Spleen (tissue), 11 donors: ENCODE measurements around the gene TMOD4. TPM values are rescaled to one million over a fixed set of nuclear protein-coding genes. Genes with fewer than 3 reads are reported as not detected.

Source experiments
- DNase-seq: peaks from one replicate; pipeline ENCODE4 v3.0.0-alpha.2; 2020
- H3K27ac ChIP-seq, 8 donors: fragments of 200-600 bp; sonication (generic) in 7 of 8; 1 replicate in 4 of 8; 2 replicates in 4 of 8; pipeline versions ENCODE4 v1.5.0 to v1.8.0; 2016 to 2021; ENCODE audit warnings: inconsistent platforms in 4 of 8, mild to moderate bottlenecking in 4 of 8, moderate library complexity in 1 of 8
- H3K27me3 ChIP-seq, 7 donors: fragments of 200-600 bp; sonication (generic) in 6 of 7; replicated peaks in 1 of 7; 1 replicate in 4 of 7; 2 replicates in 3 of 7; pipeline versions ENCODE4 v1.5.0 to v1.8.0; 2016 to 2021; ENCODE audit warnings: inconsistent platforms in 3 of 7, mild to moderate bottlenecking in 1 of 7
- H3K36me3 ChIP-seq, 6 donors: fragments of 200-600 bp; sonication (generic) in 5 of 6; 1 replicate in 4 of 6; 2 replicates in 2 of 6; pipeline versions ENCODE4 v1.5.0 to v1.8.0; 2016 to 2021; ENCODE audit warnings: inconsistent platforms in 2 of 6
- H3K4me1 ChIP-seq, 6 donors: fragments of 200-600 bp; sonication (generic) in 5 of 6; 1 replicate in 3 of 6; 2 replicates in 3 of 6; pipeline versions ENCODE4 v1.5.0 to v1.8.0; 2016 to 2021; ENCODE audit warnings: inconsistent platforms in 3 of 6
- H3K4me3 ChIP-seq, 8 donors: fragments of 200-600 bp; sonication (generic) in 7 of 8; 1 replicate in 4 of 8; 2 replicates in 4 of 8; pipeline versions ENCODE4 v1.5.0 to v1.8.0; 2016 to 2021; ENCODE audit warnings: inconsistent platforms in 4 of 8, mild to moderate bottlenecking in 4 of 8, moderate library complexity in 2 of 8
- H3K9me3 ChIP-seq, 8 donors: fragments of 200-600 bp; sonication (generic) in 7 of 8; 1 replicate in 4 of 8; 2 replicates in 4 of 8; pipeline versions ENCODE4 v1.5.0 to v1.8.0; 2016 to 2021; ENCODE audit warnings: inconsistent platforms in 4 of 8
- CTCF ChIP-seq, 11 experiments: fragments of 200-600 bp in 7 of 11; fragments of 450-650 bp in 4 of 11; sonication (generic) in 4 of 11; IDR thresholded peaks in 8 of 11; conservative IDR thresholded peaks in 3 of 11; 1 replicate in 7 of 11; 2 replicates in 4 of 11; pipeline versions ENCODE4 v1.4.0 to v1.8.0; 2016 to 2021; ENCODE audit warnings: antibody characterized with exemption in 11 of 11, inconsistent platforms in 4 of 11, mild to moderate bottlenecking in 1 of 11
- POLR2A ChIP-seq, 3 donors: fragments of 450-650 bp; IDR thresholded peaks; one replicate each; pipeline ENCODE4 v1.5.1; 2017; ENCODE audit warnings: antibody characterized with exemption in 3 of 3, mild to moderate bottlenecking in 1 of 3
- POLR2AphosphoS5 ChIP-seq, 3 donors: sonication (generic); formaldehyde crosslinking; IDR thresholded peaks; one replicate each; pipeline ENCODE4 v1.5.1; 2017; ENCODE audit warnings: antibody characterized with exemption in 3 of 3
- WGBS, 5 donors: extraction: QIAGEN DNeasy Blood & Tissue Kit in 3 of 5; methylation state at CpG; one replicate each; pipeline versions ENCODE4 v1.1.5 to v1.1.7; 2013 to 2018; 5-methylcytosine and 5-hydroxymethylcytosine counted together
- intact Hi-C: fragments of 100-400 bp; cut with DNase I; formaldehyde crosslinking; loops from one replicate; pipeline ENCODE4 v1.15.0; 2023; ENCODE audit warnings: low total_unique reads
- polyA plus RNA-seq, 3 donors: library from polyadenylated mRNA; stranded (reverse); fragments of 200-250 nt; gene quantifications; one replicate each; pipeline ENCODE4 v1.2.1, GENCODE V29; 2013
- total RNA-seq, 7 donors: library from RNA; depleted of rRNA in 3 of 7; stranded (reverse); fragments of >200 nt in 3 of 7; fragmentation: NEBNext Ultra II Directional in 4 of 7; extraction: Animal tissue kit (Norgen Biotek cat#: 25700) in 4 of 7; gene quantifications; one replicate each; pipeline versions ENCODE4 v1.1.0 to v1.2.1, GENCODE V29; 2016 to 2021
- donor health status: healthy with polysubstance abuse.
- donor health status: DM: no; HTN: no; CAD: no; lungs with moderate emphysema.
- donor health status: DM: no; HTN: no; CAD: no.
- donor health status: Bipolar disorder and iron deficiency.
- donor health status: healthy.
- donor health status: DM: no; HTN: no; CAD: no.
- donor health status: DM: yes; HTN: yes; CAD: no.

The TMOD4 gene
- total and polyA plus RNA-seq, 10 donors: 0.44 to 2.0 (median 0.76) TPM; not detected in 3

GRCh38 chr1:151134396-151134795 is 41.4 kb downstream of the TMOD4 start:
- no peaks in the 10 kb centered on the region for H3K9me3 ChIP-seq
- TF ChIP-seq POLR2AphosphoS5 (IDR thresholded peaks at IDR 0.05) (no peak), CTCF (IDR thresholded peaks at IDR 0.05 in 8 of 11, conservative IDR thresholded peaks at IDR 0.05 in 3 of 11) (no peak), POLR2A (IDR thresholded peaks at IDR 0.05) (no peak)
- no peaks in the 10 kb centered on the region for H3K27me3 ChIP-seq
- no peak overlapping the region for H3K27ac ChIP-seq
- intact Hi-C loops: no loop called here
- no peak overlapping the region for H3K4me3 ChIP-seq
- no peaks in the 10 kb centered on the region for H3K36me3 ChIP-seq
- peaks cover 0 to 23% (median 15%) of the 10 kb centered on the region in 6 donors for H3K4me1 ChIP-seq
- 91 to 100% (median 95%) methylated on average over 3 of the region's 3 CpGs for WGBS, 5 donors
- no peak for DNase-seq

DNA sequence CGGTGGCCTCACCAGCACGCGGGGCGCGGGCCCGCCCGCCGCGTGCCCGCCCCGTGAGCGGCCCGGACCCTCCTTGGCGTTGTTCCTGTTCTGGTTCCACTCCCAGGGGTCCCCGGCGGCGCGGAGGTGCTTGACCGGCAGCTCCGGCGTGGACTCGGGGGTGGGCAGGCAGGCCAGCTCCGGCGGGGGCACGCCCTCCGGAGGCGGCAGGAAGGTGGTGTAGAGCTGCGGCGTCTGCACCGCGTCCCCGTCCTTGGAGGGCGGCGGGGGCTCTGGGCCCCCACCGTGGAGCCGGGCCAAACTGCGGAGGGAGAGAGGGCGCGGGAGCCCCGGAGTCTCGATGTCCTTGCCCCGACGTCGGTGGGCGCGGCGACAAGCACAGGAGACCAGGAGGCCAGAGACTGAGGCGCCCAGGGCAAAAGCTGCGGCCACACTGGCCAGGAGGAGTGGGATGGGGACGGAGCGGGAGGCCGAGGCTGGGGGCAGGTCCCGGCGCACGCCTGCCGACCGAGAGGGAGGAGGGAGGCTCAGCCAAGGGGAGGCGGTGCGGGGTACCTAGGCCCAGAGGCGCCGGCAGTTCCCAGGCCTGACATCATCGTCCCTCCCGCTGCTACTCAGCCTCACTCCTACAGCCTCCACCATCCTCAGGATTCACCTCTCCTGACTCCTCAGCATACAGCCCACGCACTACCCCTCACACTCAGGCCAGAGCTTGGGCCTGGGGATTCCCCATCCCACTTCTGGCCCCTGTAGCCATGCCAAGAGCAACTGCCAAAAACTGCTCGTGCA is 42.6 kb downstream of the TMOD4 start:
- Histone ChIP-seq H3K36me3 (no peaks in the 10 kb centered on the region), H3K4me3 (no peak overlapping the region), H3K4me1 (peaks cover 0 to 23% (median 15%) of the 10 kb centered on the region in 6 donors), H3K9me3 (no peaks in the 10 kb centered on the region), H3K27ac (no peak overlapping the region), H3K27me3 (no peaks in the 10 kb centered on the region)
- intact Hi-C loops: no loop called here
- no peak for DNase-seq
- WGBS, 5 donors: 78 to 84% (median 79%) methylated on average over 29 to 65 of the region's 65 CpGs
- TF ChIP-seq CTCF (IDR thresholded peaks at IDR 0.05 in 8 of 11, conservative IDR thresholded peaks at IDR 0.05 in 3 of 11) (no peak), POLR2AphosphoS5 (IDR thresholded peaks at IDR 0.05) (no peak), POLR2A (IDR thresholded peaks at IDR 0.05) (no peak)

DNA sequence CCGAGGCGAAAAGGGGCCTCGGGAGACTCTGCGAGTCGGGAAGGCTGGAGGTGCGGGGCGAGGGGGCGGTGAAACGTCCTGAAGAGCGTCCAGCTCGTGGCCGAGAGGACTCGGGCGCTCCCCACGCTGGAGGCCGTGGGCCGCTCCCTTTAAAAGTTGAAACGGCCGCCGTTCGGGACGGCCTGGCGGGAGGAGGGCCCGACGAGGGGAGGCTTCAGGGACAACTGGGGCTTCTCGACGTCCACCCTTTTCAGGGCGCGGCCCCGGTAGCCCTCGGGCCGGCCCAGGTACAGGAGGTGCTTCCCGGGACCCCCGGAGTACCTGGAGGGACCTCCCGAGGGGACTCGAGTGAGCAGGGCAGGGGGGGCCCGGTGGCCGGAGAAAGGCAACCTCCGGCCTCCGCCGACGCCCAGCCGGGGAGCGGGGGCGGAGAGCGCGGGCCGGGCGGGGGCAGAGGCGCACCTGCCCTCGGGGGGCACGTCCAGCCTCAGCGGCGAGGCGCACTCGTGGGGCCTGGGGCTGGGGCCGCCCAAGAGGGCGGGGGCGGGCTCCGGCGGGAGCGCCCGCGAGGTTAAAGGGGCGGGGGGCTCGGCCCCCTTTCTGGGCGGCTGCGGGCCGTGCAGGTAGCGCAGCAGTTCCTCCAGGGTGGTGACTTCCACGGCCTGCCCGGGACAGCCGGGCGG is 43.3 kb downstream of the TMOD4 start:
- DNase-seq: no peak
- TF ChIP-seq POLR2A (IDR thresholded peaks at IDR 0.05): no peak
- no peak for TF ChIP-seq CTCF (IDR thresholded peaks at IDR 0.05 in 8 of 11, conservative IDR thresholded peaks at IDR 0.05 in 3 of 11)
- TF ChIP-seq POLR2AphosphoS5 (IDR thresholded peaks at IDR 0.05): no peak
- WGBS, 5 donors: 72 to 91% (median 82%) methylated on average over 37 to 74 of the region's 74 CpGs
- Histone ChIP-seq H3K4me1 (peaks cover 0 to 23% (median 15%) of the 10 kb centered on the region in 6 donors), H3K27ac (no peak overlapping the region), H3K4me3 (peak overlapping the region in 2 of 8 donors; percentile 41 to 65), H3K27me3 (no peaks in the 10 kb centered on the region), H3K36me3 (no peaks in the 10 kb centered on the region), H3K9me3 (no peaks in the 10 kb centered on the region)
- intact Hi-C loops: no loop called here
